HG03432 (cell line): ENCODE results near the gene FKTN.

ENCODE experiments used
- ATAC-seq: cut with Tn5 transposase; IDR thresholded peaks from one replicate; pipeline ENCODE4 v1.9.1; 2021; ENCODE audit warnings: mild to moderate bottlenecking, moderate library complexity; ENCODE audit not compliant: unreplicated experiment

The FKTN gene

DNA sequence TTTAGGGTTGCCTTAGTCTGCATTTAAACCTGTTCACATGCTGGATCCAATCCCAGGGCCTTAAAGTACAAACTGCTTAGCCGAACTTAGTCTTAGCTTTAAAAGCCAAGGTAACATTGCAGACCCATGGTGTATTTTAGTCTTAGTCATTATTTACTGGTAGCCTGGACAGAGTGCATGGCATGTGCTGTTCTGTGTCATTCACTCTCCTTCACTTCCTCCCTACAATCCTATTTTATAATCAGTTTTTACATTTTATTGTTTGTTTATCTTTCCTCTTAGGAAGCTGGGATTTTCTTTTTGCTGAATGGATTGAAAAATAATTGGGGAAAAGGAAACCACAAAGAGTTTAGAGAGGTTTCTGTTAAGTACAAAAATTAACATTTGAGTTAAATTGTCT is 74.9 kb downstream of the FKTN start:
- ATAC-seq: no peak

DNA sequence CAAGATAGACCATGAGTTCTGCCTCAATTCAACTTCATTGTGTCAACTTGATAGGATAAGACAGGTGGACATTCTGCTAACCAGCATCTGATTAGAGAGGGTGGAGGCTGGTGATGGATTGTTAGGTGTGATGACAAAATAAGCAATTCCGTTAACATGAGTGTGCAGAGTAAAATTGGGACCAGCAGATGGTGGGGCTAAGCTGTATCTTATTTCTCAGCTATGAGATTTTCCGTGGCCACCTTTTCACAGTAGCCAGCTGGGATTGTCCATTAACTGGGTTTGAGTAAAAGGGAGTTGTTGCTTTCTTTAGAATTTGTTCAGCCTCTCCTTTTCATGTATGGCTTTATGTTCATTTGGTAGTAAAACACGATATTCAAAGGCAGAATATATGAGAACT is 75.5 kb downstream of the FKTN start:
- ATAC-seq: no peak

- no peak for ATAC-seq
Observed at GRCh38 chr9:105636331-105636730, 78.4 kb downstream of the FKTN start.

- ATAC-seq: no peak
Observed at GRCh38 chr9:105637787-105638395, 80.0 kb downstream of the FKTN start.

GRCh38 chr9:105639936-105640335 is 82.0 kb downstream of the FKTN start:
- no peak for ATAC-seq

DNA sequence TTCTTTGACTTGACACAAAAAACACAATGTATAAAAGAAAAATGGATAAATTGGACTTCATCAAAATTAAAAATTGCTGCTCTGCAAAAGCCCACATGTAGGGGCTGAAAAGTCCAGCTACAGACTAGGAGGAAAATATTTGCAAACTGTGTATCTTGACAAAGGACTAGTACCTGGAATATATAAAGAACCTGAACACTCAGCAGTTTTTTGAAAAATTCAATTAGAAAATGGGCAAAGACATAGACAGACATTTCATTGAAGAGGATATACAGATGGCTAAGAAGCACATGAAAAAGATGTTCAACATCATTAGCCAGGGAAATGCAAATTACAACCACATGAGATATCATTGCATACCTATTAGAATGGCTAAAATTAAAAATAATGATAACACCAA is 85.9 kb downstream of the FKTN start:
- no peak for ATAC-seq

DNA sequence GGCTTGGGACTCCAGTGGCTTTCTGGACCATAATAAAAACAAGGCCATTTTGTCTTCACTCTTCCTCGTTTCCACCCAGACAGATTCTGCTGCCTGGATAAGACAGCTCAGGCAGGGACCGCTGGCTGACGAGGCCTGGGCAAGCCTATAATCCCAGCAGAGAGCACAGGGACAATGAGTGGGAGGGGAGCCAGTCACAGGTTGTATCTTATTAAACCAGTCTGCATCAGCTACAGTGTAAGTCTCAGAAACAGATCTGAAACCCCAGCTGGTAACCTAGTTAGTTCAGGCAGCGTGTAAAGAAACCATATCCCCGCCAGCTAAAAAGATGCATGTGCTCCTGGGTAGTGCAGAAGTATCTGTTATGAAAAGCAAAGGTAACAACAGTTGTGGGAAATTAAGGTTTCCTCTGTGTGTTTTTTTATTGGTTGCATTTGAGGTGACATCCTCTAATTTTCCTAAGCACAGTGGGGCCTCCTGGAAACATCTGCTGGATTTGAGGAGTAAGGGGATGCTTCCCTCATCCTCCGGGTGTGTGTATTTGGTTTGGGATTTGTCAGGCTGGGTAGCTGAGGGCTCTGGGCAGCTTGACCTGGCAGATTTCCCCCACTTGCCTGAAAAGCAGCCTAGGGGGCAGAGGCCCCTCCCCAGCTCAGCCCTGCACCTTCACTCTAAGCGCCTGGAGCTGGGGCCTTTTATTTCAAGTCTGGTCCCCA is 89.1 kb downstream of the FKTN start:
- ATAC-seq: no peak

- no peak for ATAC-seq
Observed at GRCh38 chr9:105647595-105648349, 89.8 kb downstream of the FKTN start.

DNA sequence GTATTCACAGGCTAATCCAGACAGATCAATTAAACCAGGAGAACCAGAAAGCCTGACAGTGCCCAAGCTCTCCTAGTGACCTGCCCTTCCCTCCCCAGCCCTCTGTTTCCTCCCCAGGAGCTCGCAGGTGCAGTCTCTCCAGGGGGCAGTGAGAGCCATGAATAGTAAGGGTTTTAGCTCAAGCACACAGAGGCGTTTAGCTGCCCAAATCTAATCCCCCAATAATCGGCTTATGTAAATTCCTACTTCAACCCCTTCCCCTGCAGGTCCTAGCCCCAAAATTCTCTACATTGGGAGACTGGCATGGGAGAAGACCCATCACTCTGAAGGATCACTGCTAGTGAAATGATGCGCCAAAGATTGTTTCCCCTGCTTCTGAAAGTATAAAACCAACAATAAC is 93.9 kb downstream of the FKTN start:
- no peak for ATAC-seq

GRCh38 chr9:105656131-105656921 is 98.4 kb downstream of the FKTN start:
- ATAC-seq: peak; percentile 81

GRCh38 chr9:105658351-105658750 is 100.4 kb downstream of the FKTN start:
- no peak for ATAC-seq

DNA sequence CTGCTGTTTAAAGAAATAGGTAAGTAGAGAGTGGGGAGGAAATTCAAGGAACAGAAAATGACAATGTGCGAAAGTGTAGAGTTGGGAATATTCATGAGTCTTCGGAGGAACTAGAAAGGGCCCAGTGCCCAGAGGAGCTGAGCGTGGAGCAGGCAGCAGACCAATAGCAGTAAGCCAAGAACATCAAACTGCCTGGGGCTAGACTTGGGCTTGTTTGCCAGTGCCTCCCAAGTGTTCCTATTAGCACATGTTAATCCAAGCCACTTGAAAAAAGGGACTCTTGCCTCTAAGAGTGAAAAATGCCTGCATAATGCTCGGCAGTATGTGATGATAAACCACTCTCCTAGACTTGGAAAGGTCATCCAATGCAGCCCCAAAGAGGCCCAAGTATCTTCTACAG is 103.1 kb downstream of the FKTN start:
- no peak for ATAC-seq

DNA sequence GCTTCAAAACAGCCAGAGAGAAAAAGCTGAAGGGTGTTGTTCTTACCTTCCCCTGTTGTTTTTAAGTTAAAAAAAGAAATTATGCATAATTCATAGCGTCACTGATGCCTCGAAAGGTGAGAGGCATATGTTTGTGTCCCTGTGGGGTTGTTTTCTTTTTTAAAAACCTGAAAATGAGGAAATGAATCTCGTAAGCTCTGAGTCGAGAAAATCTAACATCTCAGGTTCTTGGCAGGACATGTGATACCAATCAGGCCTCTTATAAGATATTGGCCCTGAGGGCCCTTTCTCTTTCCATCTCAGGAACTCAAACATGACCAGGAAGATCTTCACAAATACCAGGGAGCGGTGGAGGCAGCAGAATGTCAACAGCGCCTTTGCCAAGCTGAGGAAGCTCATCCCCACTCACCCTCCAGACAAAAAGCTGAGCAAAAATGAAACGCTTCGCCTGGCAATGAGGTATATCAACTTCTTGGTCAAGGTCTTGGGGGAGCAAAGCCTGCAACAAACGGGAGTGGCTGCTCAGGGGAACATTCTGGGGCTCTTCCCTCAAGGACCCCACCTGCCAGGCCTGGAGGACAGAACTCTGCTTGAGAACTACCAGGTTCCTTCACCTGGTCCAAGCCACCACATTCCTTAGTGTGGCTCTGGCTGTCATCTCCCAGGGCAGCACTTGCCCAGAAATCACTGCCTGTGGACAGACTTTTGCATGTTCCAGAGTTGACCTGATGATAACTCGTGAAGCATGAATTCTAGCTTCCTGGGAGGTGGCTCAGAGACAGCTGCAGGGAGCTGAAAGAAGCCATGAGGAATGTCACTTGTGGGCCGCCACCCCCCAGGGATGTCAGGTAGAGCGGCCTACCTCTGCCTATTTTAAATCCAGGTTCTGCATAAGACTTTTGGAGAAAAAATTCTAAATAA is 104.5 kb downstream of the FKTN start, which contains the start of gene TAL2:
Gene TAL2, plus strand, starts transcription at position 274 of the 921 bp plus-strand sequence. Its CDS starts 40 bp downstream, at position 314.
- peak; percentile 92 for ATAC-seq

- no peak for ATAC-seq
Observed at GRCh38 chr9:105663914-105664313, 106.0 kb downstream of the FKTN start.

GRCh38 chr9:105667867-105668266 is 109.9 kb downstream of the FKTN start:
- ATAC-seq: no peak

- no peak for ATAC-seq
Observed at GRCh38 chr9:105670315-105670714, 112.4 kb downstream of the FKTN start.

DNA sequence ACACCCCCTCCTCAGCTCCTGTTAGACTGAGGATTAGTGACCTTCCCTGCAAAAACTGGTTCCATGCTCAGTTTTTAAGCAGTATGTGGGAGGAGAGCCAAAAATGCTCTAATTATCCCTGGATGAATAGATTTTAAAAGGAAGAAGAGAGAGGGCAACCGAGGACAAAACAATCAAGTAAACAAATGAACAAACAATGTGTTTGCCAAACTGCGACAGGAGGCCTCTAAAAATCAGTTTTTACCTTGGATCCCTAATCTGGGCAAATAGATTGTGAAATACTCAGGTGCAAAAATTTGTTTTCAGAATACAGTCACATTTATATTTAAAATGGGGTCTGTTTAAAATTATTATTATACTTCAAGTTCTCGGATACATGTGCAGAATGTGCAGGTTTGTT is 112.8 kb downstream of the FKTN start:
- no peak for ATAC-seq

GRCh38 chr9:105672711-105673234 is 114.8 kb downstream of the FKTN start:
- no peak for ATAC-seq

GRCh38 chr9:105673850-105674387 is 116.0 kb downstream of the FKTN start:
- ATAC-seq: no peak
